OCI-LY7 (cell line): ENCODE results near the gene GHRHR. TPM values are rescaled to one million over a fixed set of nuclear protein-coding genes. Genes with fewer than 3 reads are reported as not detected.

Source experiments
- BruUV-seq: library from RNA; stranded (reverse); fragments of 400-500 nt; replicated peaks from 2 replicates; lab custom pipeline; 2021; lab: Mats Ljungman, UMichigan
- CTCF ChIA-PET: fragments of 300-600 bp; sonication (Branson Sonifier 250); formaldehyde crosslinking; loops from one replicate; lab custom pipeline; 2022; ENCODE audit warnings: antibody characterized with exemption; ENCODE audit not compliant: unreplicated experiment; lab: Charles Lee
- POLR2A ChIA-PET: fragments of 300-600 bp; sonication (Branson Sonifier 250); formaldehyde crosslinking; loops from one replicate; lab custom pipeline; 2022; ENCODE audit warnings: antibody characterized with exemption; lab: Charles Lee
- DNase-seq: peaks from one replicate; pipeline ENCODE4 v3.0.0-alpha.2; 2015; ENCODE audit warnings: low spot score
- H2AFZ ChIP-seq: fragments of 200-600 bp; sonication (generic), shearing (Covaris generic); 2 replicates; pipeline ENCODE4 v1.6.1; 2014; ENCODE audit warnings: mild to moderate bottlenecking, antibody characterized with exemption, low read length, moderate library complexity
- H3K27ac ChIP-seq: fragments of 200-600 bp; sonication (generic); 2 replicates; pipeline ENCODE4 v1.5.1; 2014; ENCODE audit warnings: mixed run types, low read depth, mild to moderate bottlenecking, moderate library complexity, low read length, inconsistent platforms; ENCODE audit not compliant: poor library complexity, severe bottlenecking
- H3K36me3 ChIP-seq: fragments of 200-600 bp; sonication (generic); 2 replicates; pipeline ENCODE4 v1.6.1; 2014; ENCODE audit warnings: mild to moderate bottlenecking, antibody characterized with exemption, low read length, moderate library complexity, mixed read lengths; ENCODE audit not compliant: insufficient read depth
- H3K4me1 ChIP-seq: fragments of 200-600 bp; sonication (generic); 2 replicates; pipeline ENCODE4 v1.5.1; 2014; ENCODE audit warnings: mild to moderate bottlenecking, low read length; ENCODE audit not compliant: insufficient read depth, poor library complexity, severe bottlenecking
- H3K4me2 ChIP-seq: fragments of 200-600 bp; sonication (generic); 2 replicates; pipeline ENCODE4 v1.6.1; 2014; ENCODE audit warnings: mild to moderate bottlenecking, low read length
- H3K4me3 ChIP-seq: fragments of 200-600 bp; sonication (generic); 2 replicates; pipeline ENCODE4 v1.5.1; 2014; ENCODE audit warnings: mild to moderate bottlenecking, low read depth, low read length; ENCODE audit not compliant: poor library complexity, severe bottlenecking
- H3K79me2 ChIP-seq: fragments of 200-600 bp; sonication (generic); 2 replicates; pipeline ENCODE4 v1.6.1; 2016; ENCODE audit warnings: low read depth, mild to moderate bottlenecking, low read length, moderate library complexity, mixed read lengths; ENCODE audit not compliant: insufficient read depth
- H3K9me2 ChIP-seq: fragments of 200-600 bp; sonication (generic); 2 replicates; pipeline ENCODE4 v1.6.1; 2016; ENCODE audit warnings: mild to moderate bottlenecking, low read length, mixed read lengths; ENCODE audit not compliant: insufficient read depth
- H3K9me3 ChIP-seq: fragments of 200-600 bp; sonication (generic); 2 replicates; pipeline ENCODE4 v1.6.1; 2014; ENCODE audit warnings: mild to moderate bottlenecking, mixed run types, low read length, mixed read lengths
- H4K20me1 ChIP-seq: fragments of 200-600 bp; sonication (generic); 2 replicates; pipeline ENCODE4 v1.6.1; 2014; ENCODE audit warnings: mild to moderate bottlenecking, antibody characterized with exemption, low read length, moderate library complexity, mixed read lengths; ENCODE audit not compliant: insufficient read depth
- EZH2phosphoT487 ChIP-seq: fragments of 200-600 bp; sonication (generic); IDR thresholded peaks from 2 replicates; pipeline ENCODE4 v1.6.1; 2018; ENCODE audit warnings: low read depth, borderline replicate concordance, mild to moderate bottlenecking, mixed run types, antibody characterized with exemption, low read length, moderate library complexity, mixed read lengths
- intact Hi-C: fragments of 100-400 bp; cut with micrococcal nuclease; formaldehyde crosslinking; loops from one replicate; pipeline ENCODE4 v1.10.0; 2022; ENCODE audit not compliant: unreplicated experiment
- total RNA-seq, 2 experiments: library from RNA; depleted of rRNA in 1 of 2; stranded (reverse); fragments of >200 nt in 1 of 2; shearing (Covaris generic) in 1 of 2; gene quantifications; 2 replicates each; pipeline ENCODE4 v1.2.3, GENCODE V29; 2014 to 2022
- TF ChIP-seq, protein P1 (sequence below): fragments of 200-600 bp; sonication (generic); conservative IDR thresholded peaks from 2 replicates; pipeline ENCODE4 v1.5.1; 2014; ENCODE audit warnings: mild to moderate bottlenecking, antibody characterized with exemption, low read length, moderate library complexity, mixed read lengths

Gene GHRHR
- total RNA-seq, 2 experiments from 2014 or later = not detected

DNA sequence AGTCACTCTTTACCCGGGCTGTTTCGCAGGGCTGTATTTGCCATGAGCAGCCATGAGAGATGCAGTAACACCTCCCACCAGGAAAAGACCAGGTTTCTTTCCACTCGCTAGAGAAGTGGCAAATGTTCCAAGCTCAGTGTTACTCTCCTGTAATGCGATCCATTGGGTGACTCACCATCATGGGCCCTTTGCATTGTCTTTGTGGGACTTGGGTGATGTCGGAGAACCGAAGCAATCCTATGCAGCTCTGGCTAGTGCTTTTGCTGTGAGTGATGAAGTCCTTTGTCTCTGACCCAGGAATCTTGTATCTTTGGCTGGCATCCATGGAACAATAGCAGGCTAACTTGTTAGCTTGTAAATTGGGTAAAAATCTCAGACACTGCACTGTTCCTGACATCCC lies 40.0 kb downstream of the GHRHR start:
- intact Hi-C loops = no loop called here
- Histone ChIP-seq H3K4me3 (no peak overlapping the region), H3K79me2 (no peaks in the 10 kb centered on the region), H3K27ac (no peak overlapping the region), H3K9me2 (no peaks in the 10 kb centered on the region), H3K4me1 (no peaks in the 10 kb centered on the region), H3K36me3 (no peaks in the 10 kb centered on the region), H3K4me2 (no peak overlapping the region), H2AFZ (no peak overlapping the region), H4K20me1 (no peaks in the 10 kb centered on the region), H3K9me3 (no peaks in the 10 kb centered on the region)
- no peak for DNase-seq
- ChIA-PET CTCF (no interaction called here), POLR2A (interaction anchor here (1.0 kb wide), 1 partner anchor 18 kb away, joined by 3 read pairs; no protein-coding TSS in a partner anchor)
- BruUV-seq = no TSS peak
- TF ChIP-seq, protein P1, sequence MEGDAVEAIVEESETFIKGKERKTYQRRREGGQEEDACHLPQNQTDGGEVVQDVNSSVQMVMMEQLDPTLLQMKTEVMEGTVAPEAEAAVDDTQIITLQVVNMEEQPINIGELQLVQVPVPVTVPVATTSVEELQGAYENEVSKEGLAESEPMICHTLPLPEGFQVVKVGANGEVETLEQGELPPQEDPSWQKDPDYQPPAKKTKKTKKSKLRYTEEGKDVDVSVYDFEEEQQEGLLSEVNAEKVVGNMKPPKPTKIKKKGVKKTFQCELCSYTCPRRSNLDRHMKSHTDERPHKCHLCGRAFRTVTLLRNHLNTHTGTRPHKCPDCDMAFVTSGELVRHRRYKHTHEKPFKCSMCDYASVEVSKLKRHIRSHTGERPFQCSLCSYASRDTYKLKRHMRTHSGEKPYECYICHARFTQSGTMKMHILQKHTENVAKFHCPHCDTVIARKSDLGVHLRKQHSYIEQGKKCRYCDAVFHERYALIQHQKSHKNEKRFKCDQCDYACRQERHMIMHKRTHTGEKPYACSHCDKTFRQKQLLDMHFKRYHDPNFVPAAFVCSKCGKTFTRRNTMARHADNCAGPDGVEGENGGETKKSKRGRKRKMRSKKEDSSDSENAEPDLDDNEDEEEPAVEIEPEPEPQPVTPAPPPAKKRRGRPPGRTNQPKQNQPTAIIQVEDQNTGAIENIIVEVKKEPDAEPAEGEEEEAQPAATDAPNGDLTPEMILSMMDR = no peak
- no peak for TF ChIP-seq EZH2phosphoT487

DNA sequence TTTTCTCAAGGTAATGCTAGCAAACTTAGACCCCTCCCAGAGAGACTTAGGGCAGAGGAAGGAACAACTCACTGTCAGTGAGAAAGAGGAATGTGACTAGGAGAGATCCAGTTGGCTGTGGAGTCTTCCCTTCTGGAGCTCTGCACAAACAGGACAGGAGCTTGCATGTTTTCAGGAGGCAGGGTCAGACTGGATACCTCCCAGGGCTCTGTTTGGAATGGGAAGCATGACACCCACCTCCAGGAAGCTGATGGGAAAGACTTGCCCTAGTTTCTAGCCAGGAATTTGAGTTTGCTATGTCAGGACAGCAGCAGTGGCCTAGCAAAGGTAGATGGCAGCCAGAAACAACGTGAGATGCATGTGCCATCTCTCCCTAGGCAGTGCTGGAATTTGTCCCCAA lies 40.6 kb downstream of the GHRHR start:
- no peak overlapping the region for H3K27ac ChIP-seq
- H2AFZ ChIP-seq = no peak overlapping the region
- no peaks in the 10 kb centered on the region for H3K4me1 ChIP-seq
- no peak for TF ChIP-seq EZH2phosphoT487
- TF ChIP-seq, protein P1 = no peak
- H3K4me2 ChIP-seq = no peak overlapping the region
- no peaks in the 10 kb centered on the region for H4K20me1 ChIP-seq
- no peak overlapping the region for H3K4me3 ChIP-seq
- H3K9me3 ChIP-seq = no peaks in the 10 kb centered on the region
- DNase-seq = no peak
- BruUV-seq = no TSS peak
- intact Hi-C loops = no loop called here
- H3K36me3 ChIP-seq = no peaks in the 10 kb centered on the region
- H3K79me2 ChIP-seq = no peaks in the 10 kb centered on the region
- H3K9me2 ChIP-seq = no peaks in the 10 kb centered on the region
- POLR2A ChIA-PET = interaction anchor here (1.3 kb wide), 1 partner anchor 27 kb away, joined by 4 read pairs; no protein-coding TSS in a partner anchor
- CTCF ChIA-PET = no interaction called here

DNA sequence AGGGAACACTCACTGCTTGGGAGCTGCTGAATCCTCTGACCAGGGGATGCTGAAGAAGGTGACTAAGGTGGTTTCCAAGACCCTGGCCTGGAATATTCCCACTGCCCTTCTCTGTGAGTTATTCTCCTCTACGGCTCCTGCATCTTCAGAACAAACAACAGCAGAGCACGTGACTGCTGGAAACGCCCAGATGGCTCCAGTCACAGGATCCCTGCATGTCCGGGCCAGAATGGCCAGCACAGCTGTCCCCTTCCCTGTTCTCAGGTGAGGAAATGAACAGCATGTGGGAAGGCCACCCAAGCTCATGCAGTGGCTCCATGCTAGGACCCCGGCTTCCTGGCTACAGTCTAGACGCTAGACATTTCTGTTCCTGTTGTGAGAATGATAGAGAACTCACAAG lies 43.1 kb downstream of the GHRHR start:
- intact Hi-C loops = no loop called here
- CTCF ChIA-PET = no interaction called here
- H2AFZ ChIP-seq = no peak overlapping the region

More for the DNA sequence above, 43.1 kb downstream of the GHRHR start:
- POLR2A ChIA-PET = interaction anchor here (0.7 kb wide), 1 partner anchor 66 kb away, joined by 3 read pairs; no protein-coding TSS in a partner anchor
- H3K4me2 ChIP-seq = no peak overlapping the region
- no peak overlapping the region for H3K27ac ChIP-seq
- DNase-seq = no peak
- no TSS peak for BruUV-seq
- no peaks in the 10 kb centered on the region for H4K20me1 ChIP-seq
- H3K4me1 ChIP-seq = no peaks in the 10 kb centered on the region
- H3K9me3 ChIP-seq = no peaks in the 10 kb centered on the region
- no peaks in the 10 kb centered on the region for H3K36me3 ChIP-seq
- no peak overlapping the region for H3K4me3 ChIP-seq
- TF ChIP-seq, protein P1 = no peak
- no peak for TF ChIP-seq EZH2phosphoT487
- H3K79me2 ChIP-seq = no peaks in the 10 kb centered on the region
- no peaks in the 10 kb centered on the region for H3K9me2 ChIP-seq
